Measurements from ENCODE around the gene GFM2.
"Not testable (repeated sequence)": the region's sequence is repeated elsewhere in the genome, so short reads cannot be mapped to it uniquely, and the experiment has no call there.

The GFM2 gene

GRCh38 chr5:74801197-74801596 is 34.3 kb upstream of the GFM2 start:
- Histone ChIP-seq H3K79me2 (ENCODE audit: insufficient read depth, low read length) (no peaks in the 10 kb centered on the region), H3K9me2 (ENCODE audit: low read depth, low read length) (no peaks in the 10 kb centered on the region), H3K9ac (ENCODE audit: low read length) (no peak overlapping the region), H3K36me3 (ENCODE audit: insufficient read depth, low read length) (no peaks in the 10 kb centered on the region), H3F3A (ENCODE audit: insufficient read depth, low read length) (no peaks in the 10 kb centered on the region), H3K9me3 (ENCODE audit: low read length) (no peaks in the 10 kb centered on the region), H3K4me2 (ENCODE audit: low read length) (no peak overlapping the region), H3K27ac (ENCODE audit: low read depth, low read length, poor library complexity, severe bottlenecking) (no peak overlapping the region), H4K20me1 (ENCODE audit: insufficient read depth, low read length) (no peaks in the 10 kb centered on the region), H3K27me3 (ENCODE audit: insufficient read depth, low read length) (no peaks in the 10 kb centered on the region), H3K4me3 (ENCODE audit: low read depth, low read length, poor library complexity, severe bottlenecking) (no peak overlapping the region), H2AFZ (ENCODE audit: low read length) (no peak overlapping the region), H3K4me1 (ENCODE audit: insufficient read depth, low read length, severe bottlenecking) (no peaks in the 10 kb centered on the region)
- TF ChIP-seq CTCF (IDR thresholded peaks at IDR 0.05; ENCODE audit: low read length) (no peak), EZH2 (IDR thresholded peaks at IDR 0.05; ENCODE audit: borderline replicate concordance, low read length) (no peak)

- Histone ChIP-seq H3K9ac (ENCODE audit: low read length) (no peak overlapping the region), H3K27me3 (ENCODE audit: insufficient read depth, low read length) (no peaks in the 10 kb centered on the region), H3K36me3 (ENCODE audit: insufficient read depth, low read length) (no peaks in the 10 kb centered on the region), H3K79me2 (ENCODE audit: insufficient read depth, low read length) (no peaks in the 10 kb centered on the region), H3K4me3 (ENCODE audit: low read depth, low read length, poor library complexity, severe bottlenecking) (no peak overlapping the region), H3F3A (ENCODE audit: insufficient read depth, low read length) (no peaks in the 10 kb centered on the region), H3K9me2 (ENCODE audit: low read depth, low read length) (no peaks in the 10 kb centered on the region), H3K4me2 (ENCODE audit: low read length) (no peak overlapping the region), H3K4me1 (ENCODE audit: insufficient read depth, low read length, severe bottlenecking) (no peaks in the 10 kb centered on the region), H3K9me3 (ENCODE audit: low read length) (no peaks in the 10 kb centered on the region), H2AFZ (ENCODE audit: low read length) (no peak overlapping the region), H3K27ac (ENCODE audit: low read depth, low read length, poor library complexity, severe bottlenecking) (no peak overlapping the region), H4K20me1 (ENCODE audit: insufficient read depth, low read length) (no peaks in the 10 kb centered on the region)
- TF ChIP-seq CTCF (IDR thresholded peaks at IDR 0.05; ENCODE audit: low read length) (no peak), EZH2 (IDR thresholded peaks at IDR 0.05; ENCODE audit: borderline replicate concordance, low read length) (no peak)
Measured at GRCh38 chr5:74798977-74799911, 32.3 kb upstream of the GFM2 start.

- not testable (repeated sequence) for H4K20me1 ChIP-seq (ENCODE audit: insufficient read depth, low read length); H3K27me3 ChIP-seq (ENCODE audit: insufficient read depth, low read length); H3K36me3 ChIP-seq (ENCODE audit: insufficient read depth, low read length); H3K9me3 ChIP-seq (ENCODE audit: low read length); H3K9ac ChIP-seq (ENCODE audit: low read length); H3K9me2 ChIP-seq (ENCODE audit: low read depth, low read length); H3K4me2 ChIP-seq (ENCODE audit: low read length); H3F3A ChIP-seq (ENCODE audit: insufficient read depth, low read length); H3K79me2 ChIP-seq (ENCODE audit: insufficient read depth, low read length); H3K27ac ChIP-seq (ENCODE audit: low read depth, low read length, poor library complexity, severe bottlenecking); H2AFZ ChIP-seq (ENCODE audit: low read length); H3K4me1 ChIP-seq (ENCODE audit: insufficient read depth, low read length, severe bottlenecking); H3K4me3 ChIP-seq (ENCODE audit: low read depth, low read length, poor library complexity, severe bottlenecking)
Measured at GRCh38 chr5:74791669-74792068, 24.8 kb upstream of the GFM2 start.

GRCh38 chr5:74787424-74787823 is 20.5 kb upstream of the GFM2 start:
- no peaks in the 10 kb centered on the region for H3K4me1 ChIP-seq (ENCODE audit: insufficient read depth, low read length, severe bottlenecking)
- no peak overlapping the region for H3K4me2 ChIP-seq (ENCODE audit: low read length)
- H3K79me2 ChIP-seq (ENCODE audit: insufficient read depth, low read length), result no peaks in the 10 kb centered on the region
- H2AFZ ChIP-seq (ENCODE audit: low read length), result no peak overlapping the region
- no peaks in the 10 kb centered on the region for H4K20me1 ChIP-seq (ENCODE audit: insufficient read depth, low read length)
- H3F3A ChIP-seq (ENCODE audit: insufficient read depth, low read length), result no peaks in the 10 kb centered on the region
- H3K9me2 ChIP-seq (ENCODE audit: low read depth, low read length), result no peaks in the 10 kb centered on the region
- H3K27ac ChIP-seq (ENCODE audit: low read depth, low read length, poor library complexity, severe bottlenecking), result no peak overlapping the region
- H3K27me3 ChIP-seq (ENCODE audit: insufficient read depth, low read length), result no peaks in the 10 kb centered on the region; the same call in 1 of the 2 replicates
- H3K4me3 ChIP-seq (ENCODE audit: low read depth, low read length, poor library complexity, severe bottlenecking), result no peak overlapping the region
- no peaks in the 10 kb centered on the region for H3K36me3 ChIP-seq (ENCODE audit: insufficient read depth, low read length)
- H3K9me3 ChIP-seq (ENCODE audit: low read length), result no peaks in the 10 kb centered on the region
- no peak overlapping the region for H3K9ac ChIP-seq (ENCODE audit: low read length)
- TF ChIP-seq CTCF (IDR thresholded peaks at IDR 0.05; ENCODE audit: low read length) (no peak), EZH2 (IDR thresholded peaks at IDR 0.05; ENCODE audit: borderline replicate concordance, low read length) (no peak)
